ENCODE data around the gene CADPS.

The CADPS gene

DNA sequence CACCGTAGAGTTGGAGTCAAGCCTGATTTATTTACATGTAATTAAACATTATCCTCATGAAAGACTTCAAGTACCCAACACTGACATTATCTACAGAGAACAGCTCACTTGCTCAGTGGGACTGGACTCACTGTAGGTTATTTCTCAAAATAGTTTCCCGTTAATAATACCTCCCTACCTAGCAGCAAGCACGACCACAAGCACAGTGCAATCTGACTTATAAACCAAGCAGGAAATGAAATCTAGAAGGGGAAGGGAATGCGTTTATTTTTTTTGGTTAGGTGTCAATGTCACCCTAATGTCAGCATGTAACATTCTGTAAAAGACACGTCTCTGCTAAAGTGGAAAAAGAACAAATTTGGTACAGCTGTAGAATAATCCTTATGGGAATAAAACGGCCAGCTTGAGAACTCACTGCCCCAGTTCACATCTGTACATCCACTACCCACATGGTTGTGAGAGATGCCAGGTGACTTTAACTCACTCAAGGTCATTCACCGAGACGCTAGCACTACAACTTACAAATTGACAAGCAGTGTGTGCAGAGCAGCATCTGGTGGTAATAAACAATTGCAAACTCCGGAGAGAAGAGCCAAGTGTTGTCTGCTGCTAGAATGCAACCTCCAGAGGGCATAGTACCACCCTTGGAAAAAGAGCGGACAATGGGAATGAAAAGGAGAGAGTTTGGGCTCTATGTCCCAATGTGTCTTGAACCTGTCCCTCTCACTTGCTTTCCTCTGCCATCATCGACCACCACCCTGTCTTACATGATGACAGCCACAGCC is 242.5 kb downstream of the CADPS start:
- no peak for DNase-seq (ENCODE audit: low spot score)

DNA sequence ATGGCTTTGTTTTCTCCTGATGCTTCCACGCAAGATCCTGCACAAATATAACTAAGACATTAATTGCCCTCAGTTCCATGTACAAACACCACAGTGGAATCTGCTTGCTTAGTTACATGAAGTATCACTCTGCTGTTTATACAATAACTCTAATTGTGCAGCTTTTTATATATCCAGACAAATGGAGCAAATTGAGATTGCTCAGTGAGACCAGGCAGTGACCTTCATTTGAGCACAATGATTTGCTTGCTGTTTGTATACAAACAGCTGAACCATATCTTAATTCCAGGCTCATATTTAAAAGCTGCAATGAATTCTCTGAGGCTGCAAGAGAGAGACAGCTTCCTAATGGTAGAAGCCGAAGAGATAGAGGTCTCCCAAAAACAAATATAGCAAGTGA is 243.7 kb downstream of the CADPS start:
- no peak for DNase-seq (ENCODE audit: low spot score)

DNA sequence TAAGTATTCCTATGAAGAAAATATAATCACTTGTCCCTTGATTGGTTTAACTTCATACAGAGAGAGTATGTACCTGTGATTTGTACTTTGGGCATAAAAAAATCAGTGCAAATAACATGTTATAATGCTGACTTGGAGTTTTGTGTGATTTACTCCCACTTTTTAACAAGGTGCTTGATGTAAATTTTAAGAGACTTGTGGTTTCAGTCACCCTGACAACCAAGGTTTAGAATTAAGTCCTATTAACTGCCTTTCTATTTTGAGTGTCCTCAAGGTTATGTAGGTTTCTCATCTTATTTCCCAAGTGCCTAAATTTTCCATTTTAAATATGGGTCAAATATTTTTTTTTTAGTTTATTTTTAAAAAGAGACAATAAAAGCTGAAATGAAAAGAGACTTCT is 244.6 kb downstream of the CADPS start:
- no peak for DNase-seq (ENCODE audit: low spot score)

DNA sequence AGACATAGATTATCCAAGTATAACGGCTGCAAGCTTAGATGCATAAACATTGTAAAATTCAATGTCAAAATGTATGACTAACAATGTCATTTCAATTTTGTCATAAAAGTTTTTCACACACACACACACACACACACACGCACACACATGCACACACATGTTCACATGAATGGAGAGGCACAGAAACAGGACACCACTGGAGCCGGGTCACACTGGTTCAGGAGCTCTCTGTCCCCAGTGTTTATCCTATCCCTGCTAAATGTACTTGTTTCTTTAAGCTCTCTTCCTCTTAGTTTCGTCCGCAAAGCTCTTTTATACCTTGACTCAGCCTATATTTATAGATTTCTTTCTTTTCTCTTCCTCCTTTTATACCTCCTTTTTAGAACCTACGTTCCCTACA is 249.9 kb downstream of the CADPS start:
- no peak for DNase-seq (ENCODE audit: low spot score)

DNA sequence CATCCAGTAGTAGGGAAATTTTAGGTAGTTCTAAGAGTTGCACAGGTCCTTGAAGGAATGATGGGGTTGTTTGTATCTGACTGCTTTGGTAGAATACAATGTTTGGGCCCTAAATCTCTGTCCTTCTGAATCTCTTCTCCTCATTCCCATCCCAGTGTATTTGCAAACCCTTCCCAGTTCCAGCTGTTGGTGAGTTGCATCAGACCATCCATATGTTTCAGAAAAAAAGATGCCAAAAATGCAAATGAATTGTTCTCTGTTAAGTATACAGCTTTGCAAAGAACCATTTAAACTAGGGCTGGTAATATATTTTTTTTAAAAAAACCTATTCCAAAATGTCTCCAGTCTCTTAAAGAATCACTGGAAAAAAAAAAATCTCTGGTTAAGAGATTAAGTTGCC is 251.0 kb downstream of the CADPS start:
- DNase-seq (ENCODE audit: low spot score) = no peak

DNA sequence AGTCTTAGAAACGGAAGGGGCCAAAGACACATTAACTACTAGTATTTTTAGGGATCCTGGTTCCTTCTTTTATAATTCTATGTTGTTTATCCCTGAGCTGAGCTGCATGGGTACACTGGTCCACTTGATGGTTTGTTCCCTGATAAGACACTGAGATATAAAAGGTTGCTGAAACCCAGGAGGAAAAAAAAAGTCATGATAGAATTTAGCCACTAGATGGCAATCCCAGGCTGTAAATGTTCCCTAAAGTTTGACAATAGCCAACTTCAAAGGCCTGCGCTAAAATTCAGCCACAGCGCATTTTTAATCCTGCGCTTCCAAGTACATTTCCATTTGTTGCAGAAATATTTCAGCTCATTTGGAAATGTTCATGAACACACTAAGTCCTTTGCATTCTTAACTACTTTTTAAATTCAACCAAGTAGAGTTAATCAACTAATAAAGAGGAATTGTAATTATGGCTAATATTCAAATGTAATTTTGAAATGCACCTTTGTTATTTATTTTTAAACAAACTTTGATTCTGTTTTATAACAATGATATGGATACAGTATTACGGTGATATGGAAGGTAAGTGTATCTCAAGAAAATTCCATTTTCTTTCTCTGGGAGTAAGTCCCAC is 252.6 kb downstream of the CADPS start:
- peak; percentile 63 for DNase-seq (ENCODE audit: low spot score)

DNA sequence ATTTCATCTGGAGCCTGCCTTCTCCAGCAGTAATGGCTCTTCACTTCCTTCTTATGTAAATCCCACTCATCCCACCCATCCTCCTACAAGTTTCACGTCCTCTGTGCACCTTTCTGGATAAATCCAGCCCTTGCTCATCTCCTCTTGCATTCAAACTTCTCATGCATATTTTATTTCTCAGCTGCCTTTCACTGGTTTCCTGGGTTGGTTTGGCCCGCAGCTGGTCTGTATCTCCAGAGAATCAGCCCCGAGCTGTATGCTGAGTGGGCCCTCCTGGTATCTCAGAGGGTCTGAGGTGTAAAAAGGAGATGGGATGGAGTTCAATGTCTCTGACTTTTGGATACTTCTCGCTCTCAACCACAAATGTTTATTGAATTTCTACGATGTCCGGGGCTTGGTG is 253.3 kb downstream of the CADPS start:
- DNase-seq (ENCODE audit: low spot score) = no peak

DNA sequence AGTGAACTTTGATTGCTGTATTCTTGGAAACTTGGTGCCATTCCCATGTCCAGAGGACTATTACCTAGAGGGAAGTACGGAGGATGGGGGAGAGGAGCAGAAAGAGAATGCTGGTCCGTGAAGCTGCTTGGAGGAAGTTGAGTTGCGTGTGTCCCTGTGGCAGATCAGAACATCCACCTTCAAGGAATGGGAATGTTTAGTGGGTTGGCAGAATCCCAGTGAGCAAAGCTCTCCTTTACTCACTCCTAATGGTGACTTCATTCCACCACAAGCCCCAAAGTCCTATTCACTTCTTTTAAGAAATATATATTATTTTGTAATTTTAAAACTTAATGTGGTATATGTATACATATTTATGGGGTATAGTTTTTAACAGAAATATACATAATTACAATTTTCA is 254.0 kb downstream of the CADPS start:
- no peak for DNase-seq (ENCODE audit: low spot score)

DNA sequence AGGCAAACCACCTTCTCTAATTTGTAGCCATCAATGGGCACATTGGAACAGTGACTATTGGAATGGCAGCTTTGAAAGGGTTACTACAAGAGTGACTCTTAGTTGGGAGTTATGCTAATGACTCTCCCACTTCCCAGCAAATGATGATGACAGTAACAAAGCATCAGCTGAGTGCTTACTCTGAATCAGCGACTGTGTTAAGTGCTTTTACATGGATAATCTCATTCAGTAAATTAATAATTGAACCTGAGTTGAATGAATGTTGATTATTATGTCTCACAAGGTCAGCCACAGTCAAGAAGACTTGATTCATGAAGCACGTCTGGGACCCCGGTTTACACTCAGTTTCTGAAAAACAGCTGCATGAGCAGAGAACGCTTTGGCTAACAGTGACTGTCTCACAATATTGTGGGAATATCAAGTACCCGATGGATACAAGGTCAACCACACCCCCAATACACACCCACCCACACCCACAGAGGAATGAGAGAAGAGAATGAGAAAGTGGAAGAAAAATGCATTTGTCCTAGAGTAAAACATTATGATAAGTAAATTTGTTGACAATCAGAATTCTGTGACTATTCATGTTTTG is 259.9 kb downstream of the CADPS start:
- DNase-seq (ENCODE audit: low spot score) = no peak

DNA sequence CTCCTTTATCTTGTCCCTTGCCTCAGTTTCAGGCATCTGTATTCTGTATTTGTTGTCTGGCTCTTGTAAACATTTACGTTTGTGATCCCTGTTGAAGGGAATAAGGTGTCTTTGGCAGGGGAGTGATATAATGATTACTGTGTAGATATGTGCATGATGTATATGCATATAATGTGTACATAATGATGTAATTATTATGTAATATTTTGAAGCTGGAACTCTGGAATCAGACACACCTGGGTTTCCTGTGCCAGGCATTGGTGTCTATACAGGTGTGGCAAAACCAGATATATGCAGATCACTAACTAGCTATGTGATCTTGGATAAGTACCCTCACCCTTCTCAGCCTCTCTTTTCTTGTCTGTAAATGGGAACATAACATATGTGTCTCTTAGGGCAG is 260.7 kb downstream of the CADPS start:
- no peak for DNase-seq (ENCODE audit: low spot score)

DNA sequence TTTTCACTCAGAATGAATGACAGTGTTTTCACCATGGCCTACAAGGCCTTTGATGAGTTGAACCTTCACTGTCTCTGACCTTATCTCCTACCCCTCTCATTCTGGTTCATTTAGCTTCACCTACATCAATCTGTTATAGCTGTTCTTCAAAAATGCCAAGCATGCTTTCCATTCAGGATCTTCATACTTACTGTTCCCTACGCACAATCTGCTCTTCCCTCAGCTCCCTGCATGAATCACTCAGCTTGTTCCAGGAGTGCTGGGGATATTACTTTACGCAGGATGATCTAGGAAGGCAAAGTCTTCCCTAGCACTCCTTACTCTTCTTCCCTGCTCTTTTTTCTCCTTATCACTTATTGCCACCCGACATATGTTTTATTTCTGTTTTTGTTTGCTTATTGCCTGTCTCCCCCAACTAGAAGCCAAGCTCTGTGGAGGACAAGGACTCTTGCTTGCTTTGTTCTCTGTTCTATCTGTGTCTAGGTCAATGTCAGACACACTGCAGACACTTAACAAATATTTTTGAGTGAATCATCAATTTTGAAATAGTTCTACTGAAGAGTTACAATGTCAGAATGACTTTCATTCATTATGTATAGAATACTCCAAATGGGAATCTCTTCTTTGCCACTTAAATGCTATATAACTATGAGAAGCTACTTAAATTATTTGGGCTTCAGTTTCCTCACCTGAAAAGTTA is 263.5 kb downstream of the CADPS start:
- no peak for DNase-seq (ENCODE audit: low spot score)

DNA sequence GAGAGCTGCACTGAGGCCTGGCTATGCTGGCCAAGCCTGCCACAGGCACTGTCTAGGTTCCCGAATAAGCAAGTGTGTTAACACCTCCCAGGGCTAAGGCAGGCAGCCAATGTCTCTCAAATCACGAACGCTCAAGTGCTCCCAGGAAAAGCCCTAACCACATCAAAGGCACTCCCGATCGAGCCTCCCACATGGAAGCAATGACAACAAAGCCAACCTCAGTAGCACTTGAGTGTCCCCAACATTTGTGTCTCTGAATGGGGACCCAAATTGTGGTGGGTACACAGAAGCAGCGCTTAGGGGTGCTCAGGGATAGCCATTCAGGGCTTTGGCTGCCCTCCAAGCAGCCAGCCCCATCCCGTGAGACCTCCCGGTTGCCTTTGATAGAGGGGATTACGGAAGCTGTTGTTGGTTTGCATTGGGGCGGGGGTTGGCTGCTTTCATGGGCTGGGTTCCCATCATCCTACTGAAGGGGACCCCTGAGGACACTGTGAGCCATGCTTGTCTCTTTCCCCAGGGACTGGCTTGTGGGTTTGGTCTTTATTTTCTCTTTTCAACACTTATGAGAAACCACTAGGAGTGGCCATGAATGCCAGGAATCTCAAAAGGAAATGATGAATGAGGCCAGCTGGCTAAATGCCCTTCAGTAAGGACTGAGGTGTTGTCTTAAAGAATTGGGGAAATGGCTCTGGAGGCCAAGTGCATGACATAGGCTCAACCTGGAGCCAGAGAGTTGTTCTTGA is 267.8 kb downstream of the CADPS start:
- no peak for DNase-seq (ENCODE audit: low spot score)

DNA sequence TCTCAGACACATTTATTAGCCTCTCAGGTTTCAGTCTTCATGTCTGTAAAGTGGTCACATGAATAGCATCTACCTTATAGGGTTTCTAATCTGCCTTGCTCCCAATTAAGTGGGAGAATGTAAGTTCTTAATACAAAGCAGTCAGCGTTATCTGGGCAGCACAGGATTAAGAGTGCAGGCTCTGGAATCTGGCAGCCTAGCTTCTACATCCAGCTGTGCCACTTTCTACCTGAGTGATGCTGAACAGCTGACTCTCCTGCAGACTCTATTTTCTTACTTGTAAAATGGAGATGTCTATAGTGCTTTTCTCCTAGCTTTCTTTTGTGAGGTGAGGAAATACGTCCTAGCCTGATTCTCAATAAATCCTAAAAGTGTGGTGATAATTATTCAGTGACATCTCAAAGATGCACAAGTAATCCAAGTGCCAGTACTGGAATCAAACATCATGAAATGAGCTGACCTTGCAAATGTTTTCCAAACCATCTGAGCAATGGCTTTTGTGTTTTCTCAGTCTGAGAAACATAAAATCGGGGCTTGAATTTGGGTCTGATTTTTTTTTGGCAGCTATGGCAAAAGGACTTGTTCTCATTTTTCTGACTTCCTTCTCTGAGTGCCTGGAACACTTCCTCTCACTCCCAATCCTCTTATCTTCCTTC is 269.7 kb downstream of the CADPS start:
- DNase-seq (ENCODE audit: low spot score) = no peak

DNA sequence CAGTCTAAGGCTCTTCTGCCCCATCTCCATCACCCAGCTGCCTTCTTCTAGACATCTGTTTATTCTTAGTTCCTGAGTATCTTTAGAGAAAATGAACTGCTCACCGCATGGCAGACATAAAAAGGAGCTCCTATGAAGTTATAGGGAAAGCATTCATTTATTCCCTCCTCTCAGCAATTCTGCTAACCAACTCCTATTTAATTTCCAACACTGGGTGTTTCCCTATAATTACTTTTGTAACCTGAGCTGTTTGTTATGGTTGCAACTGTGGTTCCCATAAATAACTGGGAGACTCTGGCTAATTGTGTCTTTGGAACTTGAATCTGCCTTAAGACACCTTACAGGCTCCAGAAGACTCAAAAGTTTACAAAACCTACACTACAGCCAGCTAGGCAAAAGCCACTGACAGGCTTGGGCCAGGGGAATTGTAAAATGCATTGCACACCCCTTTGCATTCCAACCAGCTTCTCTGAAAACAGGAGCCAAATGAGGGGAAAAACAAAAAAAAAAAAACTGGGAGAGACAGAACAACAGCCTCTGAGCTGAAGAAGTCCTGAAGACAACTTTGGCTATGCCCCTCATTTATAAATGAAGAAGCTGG is 270.4 kb downstream of the CADPS start:
- no peak for DNase-seq (ENCODE audit: low spot score)

DNA sequence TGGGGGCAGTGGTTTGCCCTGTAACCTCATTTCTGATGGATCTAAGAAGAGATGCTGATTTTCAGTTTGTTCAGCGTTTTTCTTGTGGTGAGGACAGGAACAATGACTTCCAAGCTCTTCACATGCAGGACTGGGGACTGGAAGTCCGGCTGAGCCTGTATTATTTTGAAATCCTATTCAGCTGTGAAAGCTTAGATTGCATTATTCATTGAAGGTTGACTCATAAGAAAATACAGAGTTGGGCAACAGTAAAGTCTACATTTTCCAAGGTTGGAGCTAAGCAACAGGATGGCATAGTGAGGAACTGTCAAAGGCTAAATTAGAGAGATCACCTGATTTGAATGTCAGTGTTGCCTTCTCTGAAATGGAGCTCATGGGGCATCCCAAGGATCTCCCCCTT is 270.9 kb downstream of the CADPS start:
- DNase-seq (ENCODE audit: low spot score) = no peak

DNA sequence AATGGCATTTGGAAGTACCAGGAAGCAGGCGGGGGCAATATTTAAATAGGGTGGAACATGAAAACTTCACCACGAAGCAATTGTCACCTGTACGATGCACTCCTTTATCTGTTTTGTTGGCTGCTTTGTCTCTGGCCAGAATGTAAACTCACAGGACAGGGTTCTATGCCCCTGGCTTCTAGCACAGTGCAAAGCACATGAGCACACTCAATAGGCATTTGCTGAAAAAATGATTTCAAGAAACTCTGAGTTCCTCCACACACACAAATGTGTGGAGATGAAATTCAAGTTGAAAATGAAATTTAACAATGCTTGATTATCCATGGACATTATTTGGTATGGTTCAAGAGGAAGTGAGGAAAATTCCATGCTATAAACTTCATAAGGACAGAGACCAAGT is 272.2 kb downstream of the CADPS start:
- DNase-seq (ENCODE audit: low spot score) = no peak

DNA sequence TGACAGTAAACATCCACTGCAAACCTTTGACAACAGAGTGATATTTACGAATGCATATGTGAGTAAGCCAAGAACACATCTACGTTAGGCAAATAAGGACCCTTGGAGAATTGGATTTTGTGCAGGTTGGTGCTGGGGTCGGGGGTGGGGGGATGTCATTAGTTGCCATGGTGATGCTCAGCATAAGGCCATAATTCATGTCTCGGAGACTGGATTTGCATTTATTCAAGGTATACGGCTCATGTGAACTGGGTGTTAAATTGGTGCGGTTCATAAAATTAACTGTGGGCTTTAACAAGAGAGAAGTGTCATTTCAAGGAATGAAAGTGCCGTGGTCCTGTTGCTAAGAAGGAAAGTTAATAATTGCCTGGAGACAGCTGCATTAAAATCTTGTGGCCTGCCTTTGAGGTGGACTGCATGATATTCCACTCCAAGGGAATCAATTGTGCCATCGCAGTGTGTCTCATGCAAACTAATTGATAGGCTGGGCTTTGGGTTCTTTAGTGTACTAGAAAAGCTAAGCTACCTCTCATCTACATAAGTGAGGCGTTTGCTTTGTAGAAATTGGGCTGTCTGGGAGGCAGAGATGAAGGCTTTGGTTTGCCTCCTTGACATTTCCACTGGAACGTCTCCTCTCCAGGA is 273.0 kb downstream of the CADPS start:
- DNase-seq (ENCODE audit: low spot score) = no peak

DNA sequence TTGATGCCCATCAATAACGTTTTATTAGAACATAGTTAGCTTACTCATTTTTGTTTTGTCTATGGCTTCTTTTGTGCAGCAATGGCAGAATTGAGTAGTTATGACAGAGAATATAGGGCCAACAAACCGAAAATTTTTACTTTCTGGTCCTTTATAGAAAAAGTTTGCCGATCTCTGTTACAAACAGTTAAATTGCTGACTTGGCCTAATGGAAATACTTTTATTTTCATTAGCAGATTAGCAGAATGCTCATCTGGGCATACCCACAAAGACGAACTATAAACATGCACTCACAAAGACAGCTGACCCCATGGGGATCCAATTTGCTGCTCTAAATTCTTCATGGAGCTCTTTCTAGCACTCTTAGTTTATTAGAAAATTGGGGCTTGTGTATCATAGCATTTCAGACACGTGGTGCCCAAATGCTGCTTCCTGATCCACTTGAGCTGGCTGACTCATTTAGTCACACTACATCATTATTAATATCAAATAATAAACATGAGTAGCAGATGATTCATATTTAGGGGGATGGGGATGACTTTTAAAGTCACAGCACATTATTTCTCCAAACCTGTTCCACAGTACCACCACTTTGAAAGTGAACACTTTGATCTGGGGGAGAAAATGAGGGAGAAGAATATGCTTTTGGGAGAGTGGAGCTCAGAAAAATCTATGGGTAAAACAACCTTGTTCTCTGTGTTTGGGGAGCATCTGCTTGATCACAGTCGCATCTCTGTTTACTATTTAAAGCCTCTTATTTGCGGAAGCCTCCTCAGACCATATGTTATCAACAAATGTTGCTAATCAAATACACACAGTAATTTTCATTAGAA is 273.8 kb downstream of the CADPS start:
- no peak for DNase-seq (ENCODE audit: low spot score)

DNA sequence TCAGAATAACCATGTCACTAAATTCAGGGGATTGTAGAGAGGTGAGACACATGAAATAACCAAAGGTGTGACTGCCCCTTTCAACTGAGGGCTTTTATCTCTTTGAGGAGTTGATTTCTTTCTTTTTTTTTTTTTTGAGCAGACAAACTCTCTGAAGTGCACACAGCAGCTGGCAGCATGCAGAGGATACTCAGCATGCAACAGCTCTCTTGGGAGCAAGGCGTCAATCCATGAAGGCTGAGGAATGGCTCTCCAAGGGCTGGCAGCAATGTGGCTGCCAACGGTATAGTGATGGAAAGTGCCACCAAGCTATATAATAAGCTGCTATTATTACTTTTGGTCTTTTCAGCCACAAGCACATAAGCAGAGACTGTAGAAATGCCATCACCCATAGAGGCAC is 275.2 kb downstream of the CADPS start:
- DNase-seq (ENCODE audit: low spot score) = no peak

DNA sequence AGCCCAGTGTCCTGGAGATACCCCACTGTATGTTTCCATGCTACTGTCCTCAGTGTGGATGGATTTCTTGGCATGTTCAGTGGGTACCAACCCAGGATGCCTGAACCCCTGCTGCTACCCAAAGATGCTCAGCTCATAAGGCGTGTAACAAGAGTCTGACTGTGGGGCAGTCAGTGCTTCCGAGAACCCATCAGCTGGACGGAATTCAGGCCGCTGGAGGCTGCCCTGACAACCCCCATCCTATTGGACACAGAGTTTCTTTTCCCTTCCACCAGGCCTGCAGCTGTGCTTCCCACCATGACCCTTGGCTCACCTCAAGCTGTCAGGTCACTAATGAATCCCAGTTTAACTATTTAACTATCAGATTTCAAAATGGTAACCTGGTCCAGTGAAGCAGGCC is 277.7 kb downstream of the CADPS start:
- no peak for DNase-seq (ENCODE audit: low spot score)

Measured in NAMALWA (cell line).